Fibroblast of skin of back (primary cell): ENCODE measurements around the gene EPB41L4B.
"Not testable (repeated sequence)": the region's sequence is repeated elsewhere in the genome, so short reads cannot be mapped to it uniquely, and the experiment has no call there.

Experiments used
- DNase-seq: peaks from one replicate; pipeline ENCODE4 v3.0.0-alpha.2; 2013

EPB41L4B gene

DNA sequence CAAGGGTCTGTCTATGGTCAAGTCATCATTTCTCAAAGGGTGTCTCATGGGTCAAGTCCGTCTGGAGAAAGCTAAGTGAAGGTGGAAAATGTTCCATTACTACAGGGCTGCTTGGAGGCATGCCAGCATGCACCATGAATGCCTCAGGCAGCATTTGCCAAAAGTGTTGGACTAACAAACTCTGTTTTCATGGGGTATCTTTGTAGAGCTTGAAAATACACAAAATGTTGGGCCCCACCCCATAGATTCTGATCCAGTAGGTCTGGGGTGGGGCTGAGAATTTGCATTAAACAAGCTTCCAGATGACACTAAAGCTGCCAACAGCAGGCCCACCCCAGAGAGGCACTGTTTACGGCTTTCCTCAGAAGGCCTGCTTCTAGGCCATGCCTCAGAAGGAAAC lies 78.8 kb downstream of the EPB41L4B start:
- no peak for DNase-seq

DNA sequence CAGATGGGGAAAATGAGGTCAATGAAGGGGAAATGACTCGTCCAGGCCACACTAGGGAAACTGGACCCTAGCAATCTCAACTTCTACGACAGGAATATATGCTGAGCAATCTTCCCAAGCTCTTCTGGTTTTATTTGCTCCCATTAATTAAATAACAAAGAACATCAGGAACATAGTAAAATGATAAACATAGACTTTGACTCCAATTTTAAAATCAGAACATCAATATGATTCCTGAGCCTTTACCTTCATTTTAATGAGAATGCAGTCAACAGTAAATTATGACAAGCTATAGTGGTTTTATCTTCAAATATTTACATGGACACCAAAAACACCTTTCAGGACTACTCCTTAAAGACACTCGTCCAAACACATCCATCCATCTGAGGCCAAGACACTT lies 79.7 kb downstream of the EPB41L4B start:
- DNase-seq: no peak

DNA sequence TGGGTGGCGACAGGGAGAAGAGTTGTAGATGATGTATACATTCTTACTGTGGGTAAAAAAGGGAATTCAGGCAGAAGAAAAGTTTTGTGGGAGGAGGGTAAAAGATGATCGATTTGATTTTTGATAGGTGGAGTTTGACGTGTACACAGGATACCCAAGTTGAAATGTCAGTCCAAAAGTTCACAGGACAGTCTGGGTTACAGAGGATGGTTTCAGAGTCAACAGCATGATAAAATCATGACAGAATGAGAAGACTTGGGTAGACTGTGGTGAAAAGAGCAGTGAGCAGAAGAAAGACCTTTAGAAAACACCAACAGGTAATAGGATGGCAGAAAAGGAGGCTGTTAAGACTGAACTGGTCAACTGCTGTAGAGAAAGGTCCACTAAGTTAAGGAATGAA lies 81.6 kb downstream of the EPB41L4B start:
- no peak for DNase-seq

DNA sequence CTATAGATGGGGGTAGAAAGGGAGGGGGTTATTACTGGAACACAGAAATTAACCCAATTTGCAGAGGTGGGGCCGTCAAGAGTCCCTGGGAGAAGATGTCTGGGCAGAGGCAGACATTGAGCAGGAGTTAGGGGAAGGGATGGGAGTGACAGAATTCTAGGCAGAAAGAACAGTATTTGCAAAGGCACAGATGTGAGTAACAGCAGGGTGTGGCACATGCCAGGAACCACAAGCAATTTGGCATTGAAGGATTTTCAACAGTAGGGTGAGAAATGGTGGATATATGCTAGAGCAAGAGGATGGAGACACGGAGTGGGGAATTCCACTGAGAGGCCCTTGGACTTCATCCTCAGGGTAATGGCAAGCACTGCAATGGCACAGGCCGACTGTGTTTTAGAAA lies 82.2 kb downstream of the EPB41L4B start:
- peak; percentile 61 for DNase-seq

DNA sequence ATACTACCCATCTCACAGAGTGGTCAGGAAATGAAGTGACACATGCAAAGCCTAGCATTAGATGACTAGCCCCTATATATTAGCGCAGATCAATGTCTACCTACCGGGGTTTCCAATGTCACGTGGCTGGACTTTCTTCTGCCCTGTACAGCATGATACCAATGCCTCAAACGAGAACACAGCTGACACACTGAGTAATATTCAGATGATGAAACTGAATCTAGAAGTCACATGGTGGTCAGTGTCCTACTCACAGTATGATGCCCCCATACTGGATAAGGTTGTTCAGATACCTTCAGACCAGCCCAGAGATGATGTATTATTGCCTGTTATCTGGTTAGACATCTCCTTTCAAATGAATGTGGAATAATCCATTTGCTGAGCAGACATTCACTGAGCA lies 82.7 kb downstream of the EPB41L4B start:
- no peak for DNase-seq

- peak; percentile 91 for DNase-seq
Observed at GRCh38 chr9:109232449-109233237, 88.2 kb downstream of the EPB41L4B start.

- DNase-seq: no peak
Observed at GRCh38 chr9:109231593-109231992, 89.3 kb downstream of the EPB41L4B start.

- DNase-seq: no peak
Observed at GRCh38 chr9:109230277-109230676, 90.6 kb downstream of the EPB41L4B start.

DNA sequence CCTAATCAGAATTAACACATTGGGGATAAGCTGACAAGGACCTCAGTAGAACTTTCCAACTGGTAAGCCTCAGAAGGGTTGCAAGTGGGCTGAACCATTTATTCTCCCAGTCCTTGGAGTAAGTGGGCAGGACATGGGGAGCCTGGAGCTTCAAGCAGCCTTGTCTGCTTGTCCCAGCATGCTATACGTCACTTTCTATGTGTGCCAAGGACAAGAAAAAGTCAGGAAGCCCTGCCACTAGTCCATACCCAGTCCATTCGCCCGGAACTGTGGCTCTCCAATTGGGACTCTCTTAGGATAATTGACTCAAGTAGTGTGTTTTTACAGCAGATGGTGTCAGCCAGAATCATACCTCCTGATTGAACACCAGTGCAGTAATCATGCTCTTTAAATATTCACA lies 91.2 kb downstream of the EPB41L4B start:
- DNase-seq: no peak

GRCh38 chr9:109228093-109228642 lies 92.7 kb downstream of the EPB41L4B start:
- no peak for DNase-seq

DNA sequence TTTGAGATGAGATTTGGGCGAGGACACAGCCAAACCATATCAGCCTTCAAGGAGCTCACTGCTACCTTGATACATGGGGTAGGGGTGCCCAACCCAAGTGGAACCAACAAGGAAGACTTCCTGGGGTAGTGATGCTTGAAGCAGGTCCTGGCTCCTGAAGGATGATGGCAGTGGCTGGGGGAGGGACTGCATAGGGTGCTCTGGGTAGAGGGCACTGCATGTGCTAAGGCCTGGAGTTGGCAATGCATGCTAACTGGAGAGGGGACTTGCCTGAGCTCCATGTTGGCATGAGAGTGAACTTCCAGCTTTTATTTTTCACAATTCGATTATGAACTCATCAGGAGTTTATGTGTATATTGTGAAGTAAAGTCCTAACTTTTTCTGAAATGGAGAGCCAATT lies 95.2 kb downstream of the EPB41L4B start:
- DNase-seq: no peak

GRCh38 chr9:109224751-109225150 lies 96.1 kb downstream of the EPB41L4B start:
- no peak for DNase-seq

- not testable (repeated sequence) for DNase-seq
Observed at GRCh38 chr9:109218242-109218641, 102.6 kb downstream of the EPB41L4B start.

DNA sequence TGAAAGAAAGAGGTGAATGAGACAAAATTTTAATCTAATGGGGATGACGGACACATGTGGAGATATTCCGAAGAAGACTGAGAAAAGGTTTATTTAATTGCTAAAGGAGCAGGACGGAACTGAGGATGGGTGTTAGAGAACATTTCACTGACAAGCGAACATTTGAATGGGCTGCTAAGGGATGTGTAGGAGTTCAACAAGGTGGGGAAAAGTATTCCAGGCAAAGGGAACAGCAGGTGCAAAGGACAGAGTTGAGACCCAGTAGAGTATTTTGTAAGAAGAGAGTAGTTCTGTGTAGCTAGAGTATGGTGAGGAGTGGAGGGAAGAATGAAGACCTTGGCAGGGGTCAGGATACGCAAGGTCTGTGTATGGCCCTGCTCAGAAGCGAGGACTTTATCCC lies 106.4 kb downstream of the EPB41L4B start:
- no peak for DNase-seq

DNA sequence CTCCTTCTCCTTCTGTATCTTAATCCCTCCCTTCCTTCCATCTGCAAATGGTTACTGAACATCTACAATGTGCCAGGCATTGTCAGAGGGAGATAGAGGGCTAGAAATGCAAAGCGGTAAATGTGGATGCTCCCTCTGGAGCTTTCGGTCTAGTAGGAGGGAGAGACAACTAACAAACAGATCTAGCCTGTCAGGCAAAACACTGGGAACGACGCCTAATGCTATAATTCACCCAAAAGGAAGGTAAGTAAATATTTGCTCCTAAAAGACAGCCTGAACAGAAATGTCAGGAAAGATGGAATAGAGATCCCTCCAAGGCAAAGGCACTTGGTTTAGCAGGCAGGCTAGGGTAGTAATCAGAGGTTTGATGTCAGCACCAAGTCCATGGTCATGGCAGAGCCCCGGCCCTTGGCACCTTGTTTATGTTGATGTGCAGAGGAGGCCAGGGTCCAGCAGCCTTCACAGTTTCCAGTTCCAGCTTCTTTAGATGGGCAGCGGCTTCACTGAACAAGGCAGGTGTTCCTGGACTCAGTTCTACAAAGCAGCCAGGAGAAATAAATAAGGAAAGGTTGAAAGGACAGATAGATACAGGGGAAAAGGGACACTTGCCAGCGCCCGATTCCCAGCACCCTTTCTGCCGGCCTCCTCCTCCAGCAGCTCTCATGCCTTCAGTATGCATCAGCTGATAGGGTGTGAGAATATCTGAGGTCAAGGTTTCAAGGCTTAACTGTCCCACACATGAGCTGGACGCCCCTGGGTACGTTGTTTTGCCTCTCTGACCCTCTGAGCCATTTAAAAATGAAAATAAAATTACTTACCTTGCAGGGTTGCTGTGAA lies 107.4 kb downstream of the EPB41L4B start:
- DNase-seq: no peak

DNA sequence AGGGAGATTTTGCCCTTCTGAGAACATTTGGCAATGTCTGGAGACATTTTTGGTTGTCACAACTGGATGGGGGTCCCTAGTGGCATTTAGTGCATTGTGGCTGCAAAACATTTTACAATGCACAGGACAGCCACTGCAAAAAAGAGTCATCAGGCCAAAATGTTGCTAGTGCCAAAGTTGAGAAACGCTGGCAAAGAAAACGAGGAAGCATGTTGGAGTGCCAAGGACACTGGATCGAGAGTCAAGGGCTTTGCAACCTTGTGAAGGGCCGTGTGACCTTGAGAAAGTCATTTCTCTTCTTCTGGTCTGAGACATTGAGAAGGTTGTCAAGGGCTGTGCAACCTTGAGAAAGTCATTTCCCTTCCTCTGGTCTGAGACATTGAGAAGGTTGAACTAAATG lies 108.1 kb downstream of the EPB41L4B start:
- no peak for DNase-seq

DNA sequence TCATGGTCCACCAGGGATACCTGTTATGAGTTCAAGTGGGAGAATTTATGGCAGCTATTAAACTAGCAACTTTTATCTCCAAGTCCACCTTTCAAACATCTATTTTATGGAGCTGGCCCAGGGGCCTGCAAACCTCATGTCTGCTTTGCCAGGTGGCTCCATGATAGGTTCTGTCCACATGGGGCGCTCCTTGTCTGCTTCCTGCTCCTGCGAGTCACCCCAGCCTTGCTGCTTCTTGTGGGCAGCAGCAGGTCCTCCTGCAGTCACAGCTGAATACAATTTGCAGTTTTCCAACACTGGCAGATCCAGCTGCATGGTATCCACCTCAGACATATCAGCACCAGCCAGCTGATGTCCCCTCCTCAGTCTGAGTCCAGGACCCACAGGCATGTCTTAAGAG lies 114.2 kb downstream of the EPB41L4B start:
- DNase-seq: no peak

- DNase-seq: no peak
Observed at GRCh38 chr9:109205526-109205925, 115.3 kb downstream of the EPB41L4B start.

DNA sequence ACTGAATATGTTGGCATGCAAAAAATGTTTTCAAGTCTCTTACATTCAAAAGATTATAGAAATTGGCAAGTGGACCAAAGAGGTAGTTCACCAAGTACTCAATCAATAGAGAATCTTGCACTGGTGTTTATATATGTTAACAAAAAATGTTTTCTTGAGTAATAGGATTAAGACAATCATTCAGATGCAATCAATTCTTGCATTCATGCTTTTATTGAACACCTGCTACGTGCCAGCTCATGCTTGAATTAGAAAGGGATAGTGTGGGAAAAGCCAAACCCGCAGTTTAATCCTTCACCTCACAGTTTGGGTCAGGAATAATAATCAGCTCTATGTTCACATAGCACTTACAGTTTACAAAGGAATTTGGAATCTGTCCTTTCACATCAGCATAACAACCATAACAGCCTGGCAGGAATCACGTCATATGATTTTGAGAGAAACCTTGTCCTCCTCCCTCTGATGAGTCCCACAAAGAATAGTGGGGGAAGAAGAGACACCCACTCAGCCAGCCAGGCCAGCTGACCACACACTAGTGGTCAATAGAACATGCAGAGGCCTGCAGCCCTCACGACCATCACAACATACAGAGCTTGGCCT lies 117.0 kb downstream of the EPB41L4B start:
- DNase-seq: no peak

DNA sequence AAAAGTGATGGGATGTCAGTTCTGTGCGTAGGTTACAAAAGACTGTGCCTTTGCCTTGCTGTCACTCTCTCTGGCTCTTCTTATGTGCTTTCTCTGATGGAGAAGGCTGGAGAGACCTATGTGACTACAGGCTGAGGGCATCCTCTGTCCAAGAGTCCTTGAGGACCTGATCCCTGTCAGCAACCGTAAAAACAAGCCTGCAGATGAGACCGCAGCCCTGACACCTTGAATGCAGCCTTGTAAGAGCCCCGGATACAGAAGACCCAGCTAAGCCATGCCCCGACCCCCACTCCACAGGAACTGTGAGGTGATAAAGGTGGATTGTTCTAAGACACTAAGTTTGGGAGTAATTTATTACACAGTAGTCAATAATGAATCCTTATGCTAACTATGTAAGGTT lies 121.2 kb downstream of the EPB41L4B start:
- no peak for DNase-seq

DNA sequence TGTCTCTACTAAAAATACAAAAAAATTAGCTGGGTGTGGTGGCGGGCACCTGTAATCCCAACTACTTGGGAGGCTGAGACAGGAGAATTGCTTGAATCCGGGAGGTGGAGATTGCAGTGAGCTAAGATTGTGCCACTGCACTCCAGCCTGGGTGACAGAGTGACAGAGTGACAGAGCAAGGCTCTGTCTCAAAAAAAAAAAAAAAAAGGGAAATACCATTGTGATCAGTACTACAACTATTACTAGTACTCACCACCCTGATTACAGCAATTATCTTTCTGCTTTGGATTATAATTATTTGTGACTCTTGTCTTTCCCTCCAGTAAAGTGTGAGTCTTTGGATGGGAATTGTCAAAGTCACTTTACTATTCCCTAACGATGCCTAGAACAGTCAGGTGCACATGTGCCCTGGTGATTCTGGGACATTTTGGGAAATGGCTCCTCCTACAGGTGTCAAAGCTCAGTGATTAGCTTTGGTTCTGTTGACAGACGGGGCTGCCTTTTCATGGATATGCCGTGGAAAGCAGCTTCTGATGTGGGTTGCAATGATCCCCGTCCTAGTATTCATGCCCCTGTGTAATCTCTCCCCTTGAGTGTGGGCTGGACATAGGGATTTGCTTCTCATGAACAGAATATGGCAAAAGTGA lies 122.0 kb downstream of the EPB41L4B start:
- no peak for DNase-seq

- DNase-seq: no peak
Observed at GRCh38 chr9:109193974-109194556, 126.8 kb downstream of the EPB41L4B start.
